Stimulated activated CD4-positive, alpha-beta T cell treated with anti-CD3 and anti-CD28 coated beads, TNF-alpha, amount 100 ng/mL, for 24 hours (primary cell): ENCODE measurements around the gene POLDIP2.
A peak's percentile ranks its signal among the peaks of the same experiment; 100 is the strongest.

Source experiments
- DNase-seq, 3 experiments: peaks; one replicate each; pipeline ENCODE4 v3.0.0-alpha.2; 2020; ENCODE audit warnings: low read depth in 3 of 3

Gene POLDIP2

DNA sequence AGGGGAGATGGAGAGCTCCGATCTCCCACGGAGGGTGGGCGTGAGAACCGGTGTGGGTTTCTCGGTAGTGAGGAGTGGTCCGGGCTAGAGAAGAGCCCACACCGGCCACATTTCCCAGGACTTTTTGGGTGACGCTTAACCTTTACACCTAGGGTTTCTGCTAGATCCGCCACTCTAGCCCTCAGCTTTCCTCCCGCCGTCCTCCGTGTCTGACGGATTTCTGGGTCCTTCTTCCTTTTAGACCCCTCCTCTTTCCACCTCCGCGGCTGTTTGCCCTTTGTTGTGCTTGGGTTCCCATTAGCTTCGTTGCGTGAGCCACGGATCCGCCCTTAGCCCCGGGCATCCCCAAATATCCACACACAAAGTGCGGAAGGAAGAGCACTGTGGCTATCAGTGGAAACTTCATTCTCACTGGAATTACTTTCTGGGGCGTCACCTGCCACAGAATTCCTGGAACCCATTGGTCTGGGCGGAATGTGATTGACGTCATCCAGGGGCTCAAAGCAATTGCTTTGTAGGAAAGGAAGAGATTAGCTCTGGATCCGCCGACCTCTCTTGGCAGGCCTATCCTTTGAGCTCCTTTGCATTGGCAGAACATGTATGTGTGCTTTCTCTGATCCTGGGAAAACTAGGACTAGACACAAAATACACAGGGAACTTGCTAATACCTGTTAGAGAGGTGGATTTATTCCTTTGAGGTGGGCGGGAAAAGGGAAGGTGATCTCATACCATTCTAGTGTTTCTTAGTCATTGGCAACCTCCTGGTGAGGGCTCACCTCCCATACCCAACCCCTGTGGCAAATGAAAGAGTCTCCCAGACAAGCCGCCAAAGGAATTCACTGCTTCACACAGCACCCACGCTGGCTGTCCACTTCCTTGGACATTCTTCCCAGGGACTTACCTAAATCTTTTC lies 21.1 kb downstream of the POLDIP2 start:
- peak in 1 of 3 experiments; percentile 29 for DNase-seq

DNA sequence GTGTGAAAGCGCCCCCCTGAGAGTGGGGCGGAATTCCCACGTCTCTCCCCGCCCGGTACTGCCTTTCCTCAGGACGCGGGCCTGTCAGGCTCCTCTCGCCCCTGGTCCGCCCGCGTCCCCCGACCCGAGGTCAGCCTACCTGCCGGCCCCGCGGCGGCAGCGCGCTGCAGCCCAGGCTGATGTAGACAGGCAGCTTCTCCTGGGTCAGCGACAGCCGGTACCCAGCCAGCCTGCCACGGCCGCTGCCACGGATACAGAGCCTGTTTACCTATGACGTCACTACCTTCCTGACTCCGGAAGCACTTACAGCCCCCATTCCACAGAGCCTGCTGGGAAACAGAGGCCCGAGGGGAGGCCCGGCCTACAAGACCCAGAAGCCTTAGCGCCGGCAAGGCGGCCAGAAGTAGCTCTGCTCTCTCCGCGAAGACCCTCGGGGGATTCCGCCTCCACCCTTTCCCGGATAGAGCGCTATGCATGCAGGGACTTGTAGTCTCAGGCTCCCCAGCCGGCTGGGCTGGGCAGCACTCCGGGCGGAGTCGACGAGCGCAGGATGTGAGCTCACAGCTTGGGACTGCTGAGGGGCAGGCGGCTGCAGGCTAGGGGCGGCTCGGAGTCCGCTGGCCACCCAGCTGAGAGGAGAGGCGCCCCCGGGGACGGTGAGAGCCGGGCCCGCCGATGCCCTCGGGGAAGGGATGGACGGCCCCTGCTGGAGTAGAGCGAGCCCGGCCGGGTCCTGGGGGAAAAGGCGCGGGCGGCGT lies 21.9 kb downstream of the POLDIP2 start, which contains the start of the genes IFT20 and TNFAIP1:
Gene IFT20 (minus strand): TSS at position 272 of the 758 bp plus-strand sequence. CDS start 3,487 bp downstream, outside the sequence.
Gene TNFAIP1 (plus strand): TSS at position 561 of the 758 bp plus-strand sequence. CDS start 3,761 bp downstream, outside the sequence.
- DNase-seq = peak; percentile 93 to 98 (median 96)

DNA sequence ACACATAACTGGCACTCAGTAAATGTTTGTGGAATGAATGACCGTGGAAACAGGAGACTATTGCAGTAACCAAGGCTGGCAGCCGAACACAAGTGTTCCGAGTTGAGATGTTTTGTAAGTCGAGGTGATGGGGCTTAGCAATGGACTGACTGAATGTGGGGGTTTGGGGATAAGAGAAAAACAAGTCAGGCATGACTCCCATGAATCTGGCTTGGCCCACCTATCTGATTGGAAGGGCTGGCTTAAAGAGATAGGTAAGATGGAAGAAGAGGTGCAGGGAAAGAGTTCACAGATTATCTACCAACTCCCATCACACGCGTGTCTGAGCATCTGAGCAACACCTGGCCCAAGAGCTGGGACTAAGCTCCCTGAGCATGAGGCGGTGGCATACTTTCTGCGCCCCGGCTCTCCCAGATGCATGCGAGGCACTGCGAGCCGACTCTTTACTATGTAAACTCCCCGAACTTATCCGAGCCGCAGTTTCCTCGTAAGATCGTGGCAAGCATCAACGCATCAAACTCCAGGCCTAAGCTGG lies 22.6 kb downstream of the POLDIP2 start:
- DNase-seq = no peak

DNA sequence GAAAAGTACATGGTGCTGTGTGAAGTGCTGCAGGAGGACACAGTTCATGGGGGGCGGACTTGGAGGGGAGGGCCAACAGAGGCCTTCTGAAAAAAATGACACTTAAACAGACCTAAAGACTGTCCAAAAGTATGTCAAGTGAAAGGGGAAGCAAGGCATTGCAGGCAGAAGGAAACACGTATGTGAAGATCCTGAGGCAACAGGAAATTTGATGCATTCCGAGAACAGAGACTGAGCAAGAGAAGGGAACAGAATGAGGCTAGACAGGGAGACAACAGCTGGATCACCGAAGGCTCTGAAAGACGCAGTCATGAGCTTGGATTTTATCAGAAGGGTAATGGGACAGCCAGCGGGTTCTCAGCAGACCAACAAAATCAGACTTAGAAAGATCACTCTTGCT lies 23.2 kb downstream of the POLDIP2 start:
- DNase-seq = no peak

DNA sequence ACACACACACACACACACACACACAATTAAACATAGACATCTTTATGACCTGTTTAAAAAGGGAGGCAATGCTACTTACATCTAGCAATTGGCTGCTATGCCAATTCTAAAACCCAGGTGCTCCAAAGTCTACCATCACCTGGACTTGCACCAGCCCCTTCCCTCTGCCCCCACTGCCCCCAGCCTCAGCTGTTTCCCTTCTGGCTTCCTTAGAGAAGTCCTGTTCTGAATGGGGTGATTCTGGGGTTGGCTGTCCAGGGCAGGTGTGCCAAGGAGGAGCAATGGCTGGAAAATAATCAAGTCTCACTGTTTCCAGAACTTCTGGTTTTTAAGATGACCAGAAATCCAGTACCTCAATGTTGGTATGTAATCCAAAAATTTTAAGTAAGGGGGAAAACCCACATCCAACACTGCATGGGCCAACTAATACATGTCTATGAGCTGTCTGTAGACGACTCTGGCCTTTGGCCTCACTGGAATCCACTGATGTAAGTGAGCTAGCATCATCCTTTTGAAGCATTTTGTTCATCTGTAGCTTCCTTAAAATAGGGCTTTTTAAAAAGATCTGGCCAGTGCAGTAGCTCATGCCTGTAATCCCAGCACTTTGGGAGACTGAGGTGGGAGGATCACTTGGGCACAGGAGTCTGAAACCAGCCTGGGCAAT lies 24.1 kb downstream of the POLDIP2 start:
- DNase-seq = no peak

DNA sequence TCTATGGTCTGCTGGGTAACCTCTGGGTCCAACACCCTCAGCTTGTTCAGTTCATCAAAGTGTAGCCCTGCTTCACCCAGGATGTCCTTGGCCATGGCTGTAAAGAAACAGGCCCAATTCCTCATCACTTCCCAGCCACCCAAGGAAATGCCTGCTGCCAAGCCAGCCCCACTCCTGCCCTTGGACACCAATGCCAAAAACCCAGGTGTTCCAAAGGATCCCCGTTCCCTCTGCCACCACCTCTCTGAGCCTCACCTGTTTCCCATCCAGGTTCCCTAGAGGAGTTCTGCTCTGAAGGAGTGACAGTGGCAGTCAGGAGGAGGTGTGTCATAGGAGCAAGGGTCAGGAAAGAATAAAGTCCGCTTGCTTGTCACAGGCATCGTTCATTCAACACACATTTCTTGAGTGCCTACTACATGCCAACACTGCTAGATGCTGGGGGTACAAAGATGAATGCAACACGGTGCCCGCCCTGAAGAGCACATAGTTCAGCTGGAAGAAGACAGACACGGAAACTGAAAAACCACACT lies 25.4 kb downstream of the POLDIP2 start:
- no peak for DNase-seq

DNA sequence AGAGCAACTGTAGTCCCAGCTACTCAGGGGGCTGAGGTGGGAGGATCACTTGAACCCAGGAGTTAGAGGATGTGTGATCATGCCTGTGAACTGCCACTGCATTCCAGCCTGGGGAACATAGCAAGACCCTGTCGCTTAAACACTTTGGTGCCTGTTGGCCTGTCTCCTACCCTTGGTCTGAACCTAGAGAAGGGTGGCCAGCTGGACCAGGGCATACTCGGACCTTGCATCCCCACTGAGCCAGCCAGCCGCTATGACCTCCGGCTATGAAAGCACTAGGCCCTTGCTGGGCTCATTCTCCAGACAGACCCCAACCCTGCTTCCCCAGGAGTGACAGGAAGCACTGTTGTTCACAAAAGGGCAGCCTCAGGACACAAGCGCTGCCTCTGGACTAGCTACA lies 26.7 kb downstream of the POLDIP2 start:
- DNase-seq = no peak

DNA sequence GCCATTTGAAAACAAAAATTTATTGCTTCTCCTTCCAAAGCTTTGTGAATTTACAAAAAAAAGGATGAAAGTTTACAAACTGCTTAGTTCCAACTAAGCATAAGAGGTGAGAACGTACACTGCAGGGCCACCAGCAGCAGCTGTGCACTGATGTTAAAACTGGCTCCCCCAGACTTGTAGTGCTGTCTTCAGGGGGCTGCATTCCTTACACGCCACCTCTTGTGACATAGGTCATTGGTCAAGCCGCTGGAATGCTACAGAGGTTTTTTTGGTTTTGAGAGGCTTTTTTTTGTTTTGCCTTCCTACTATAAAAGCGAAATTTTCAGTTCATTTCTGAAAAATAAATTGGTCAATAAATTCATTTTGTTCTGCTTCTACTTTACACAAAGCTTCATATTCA lies 29.0 kb downstream of the POLDIP2 start:
- DNase-seq = no peak

DNA sequence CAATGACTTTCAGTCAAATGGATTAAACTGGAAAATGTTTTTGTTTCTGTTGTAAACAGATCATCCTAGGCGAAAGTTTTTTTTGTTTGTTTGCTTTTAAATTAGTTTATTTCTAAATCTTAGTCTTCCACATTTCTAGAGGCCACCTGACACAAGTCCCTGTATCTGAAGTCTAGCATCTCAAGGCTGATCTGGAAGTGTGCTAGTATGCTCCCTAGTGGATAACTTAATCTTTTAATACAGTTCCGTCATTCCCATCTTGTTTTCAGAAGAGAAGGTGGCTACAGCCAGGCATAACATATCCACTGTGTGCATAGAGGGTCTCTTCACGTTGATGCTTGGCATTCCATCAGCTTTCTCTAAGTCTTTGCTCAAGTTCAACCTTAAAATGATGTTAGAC lies 29.6 kb downstream of the POLDIP2 start:
- DNase-seq = no peak

DNA sequence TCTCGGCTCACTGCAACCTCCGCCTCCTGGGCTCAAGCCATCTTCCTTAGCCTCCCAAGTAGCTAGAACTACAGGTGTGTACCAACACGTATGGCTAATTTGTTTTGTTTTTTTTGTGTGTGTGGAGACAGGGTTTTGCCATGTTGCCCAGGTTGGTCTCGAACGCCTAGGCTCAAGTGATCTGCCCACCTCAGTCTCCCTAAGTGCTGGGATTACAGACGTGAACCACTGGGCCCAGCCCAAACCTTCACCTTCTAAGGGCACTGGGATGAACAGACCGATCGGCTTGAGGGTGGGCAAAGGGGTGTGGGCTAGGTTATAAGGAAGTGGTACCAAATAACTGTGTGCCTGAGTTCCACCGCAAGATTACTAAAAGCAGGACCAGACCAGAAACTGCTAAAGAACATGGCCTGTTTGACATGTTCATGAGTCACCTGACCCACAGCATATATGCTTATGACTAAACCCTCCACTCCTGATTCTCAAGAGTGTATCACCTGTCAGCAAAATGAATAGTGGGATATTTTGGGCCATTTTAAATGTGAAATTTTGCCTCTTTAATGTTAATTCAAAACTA lies 30.2 kb downstream of the POLDIP2 start:
- DNase-seq = no peak

DNA sequence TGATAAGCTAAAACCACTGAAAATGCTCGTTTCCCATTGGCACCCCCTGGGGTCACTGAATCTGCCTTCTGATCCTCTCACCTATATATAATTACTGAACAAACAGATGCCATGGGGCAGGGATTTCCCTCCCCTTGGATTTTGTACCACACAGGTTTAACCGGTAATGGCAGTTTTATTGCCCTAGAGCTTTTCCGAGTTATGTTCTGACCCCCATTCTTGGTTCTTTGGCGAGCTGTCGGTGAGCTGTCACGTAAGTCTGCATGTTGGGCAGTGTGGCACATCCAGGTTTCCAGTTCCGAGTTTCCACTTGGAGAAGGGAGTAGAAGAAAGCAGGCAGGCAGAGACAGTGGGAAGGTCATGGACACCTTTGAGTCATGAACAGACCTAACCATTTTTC lies 31.2 kb downstream of the POLDIP2 start:
- no peak for DNase-seq

DNA sequence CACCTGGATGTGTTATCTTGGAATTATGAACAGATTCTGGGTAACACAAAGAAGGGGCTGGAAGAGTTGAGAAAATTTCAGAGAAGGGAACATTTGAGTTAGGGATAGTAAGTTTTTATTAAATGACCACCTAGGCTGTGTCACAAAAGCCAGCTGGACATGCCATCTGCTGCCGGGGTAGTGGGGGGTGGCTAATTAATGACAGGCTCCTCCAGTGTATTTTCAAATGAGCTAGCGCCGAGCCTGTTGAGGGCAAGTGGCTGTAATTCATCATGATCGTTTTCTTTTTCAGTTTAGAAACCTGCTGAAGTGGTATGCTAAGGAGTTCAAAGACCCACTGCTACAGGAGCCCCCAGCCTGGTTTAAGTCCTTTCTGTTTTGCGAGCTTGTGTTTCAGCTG lies 32.1 kb downstream of the POLDIP2 start:
- no peak for DNase-seq

DNA sequence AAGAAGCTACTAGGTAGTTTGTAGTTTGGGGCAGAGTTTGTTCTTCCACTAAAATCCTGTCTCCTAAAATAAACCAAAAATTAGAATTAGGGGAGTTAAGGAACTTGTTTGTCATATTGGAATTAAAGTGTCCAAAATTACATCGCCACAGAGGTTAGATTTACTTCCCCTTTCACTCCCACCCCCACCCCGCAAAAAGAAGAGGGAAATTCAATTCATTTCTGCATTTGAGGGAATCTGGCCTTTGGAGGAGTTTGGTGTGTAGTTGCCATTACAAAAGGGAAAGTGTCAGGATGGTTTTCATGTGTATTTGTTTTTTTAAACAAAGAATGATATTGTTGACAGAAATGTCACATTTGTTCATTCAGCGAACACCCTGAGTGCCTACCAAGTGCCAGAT lies 32.5 kb downstream of the POLDIP2 start:
- DNase-seq = no peak

DNA sequence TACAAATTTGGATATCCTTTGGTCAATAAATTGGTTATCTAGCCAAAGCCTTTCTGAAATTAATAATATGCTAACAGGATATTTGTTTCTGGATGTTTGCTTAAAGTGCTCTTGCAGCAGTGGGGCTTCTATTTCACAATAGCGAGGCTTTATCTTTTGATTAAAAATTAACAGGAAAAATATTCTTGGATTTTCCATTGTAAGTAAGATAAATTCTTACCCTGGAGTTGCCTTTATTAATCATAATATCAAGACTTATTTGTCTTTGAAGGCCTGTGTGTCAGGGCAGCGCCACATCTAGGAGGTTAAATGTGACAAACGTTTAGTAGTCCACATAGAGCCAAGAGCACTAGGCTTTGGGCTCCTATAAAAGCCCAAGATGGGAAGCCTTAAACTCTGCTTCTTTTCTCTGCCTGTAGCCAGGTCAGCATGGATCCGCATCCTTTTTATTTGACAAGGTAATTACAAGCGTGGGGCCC lies 33.0 kb downstream of the POLDIP2 start:
- DNase-seq = no peak

DNA sequence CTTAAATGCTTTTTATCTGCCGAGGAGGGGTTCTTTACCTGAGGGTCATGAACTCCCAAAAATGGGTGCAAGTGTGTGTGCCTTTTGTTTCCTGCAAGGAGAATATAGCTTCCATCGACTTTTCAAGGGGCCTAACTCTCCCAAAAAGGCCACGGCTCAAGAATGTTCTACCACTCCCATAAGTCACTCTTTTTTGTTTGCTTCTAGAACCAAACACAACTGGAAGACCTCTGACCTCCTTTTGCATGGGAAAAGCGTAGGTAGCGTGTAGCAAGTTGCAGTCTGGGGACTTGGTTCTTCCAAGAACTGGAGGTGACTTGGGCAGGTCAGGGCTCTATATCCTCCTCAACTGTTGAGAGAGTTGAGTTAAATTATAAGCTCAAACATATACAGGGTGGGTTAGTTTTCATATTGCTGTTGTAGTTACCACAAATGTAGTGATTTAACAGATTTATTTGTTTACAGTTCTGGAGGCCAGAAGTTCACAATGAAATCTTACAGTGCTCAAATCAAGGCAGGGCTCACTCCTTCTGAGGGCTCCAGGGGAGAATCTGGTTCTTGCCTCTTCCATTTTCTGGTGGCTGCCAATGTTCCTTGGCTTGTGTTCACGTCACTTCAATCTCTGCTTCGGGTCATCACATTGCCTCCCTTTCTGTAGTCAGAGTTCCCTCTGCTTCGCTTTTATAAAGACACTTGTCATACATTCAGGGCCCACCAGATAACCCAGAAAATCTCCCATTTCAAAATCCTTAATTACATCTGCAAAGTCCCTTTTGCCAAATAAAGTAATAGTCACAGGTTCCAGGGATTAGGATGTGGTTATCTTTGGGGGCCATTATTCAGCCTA lies 36.9 kb downstream of the POLDIP2 start:
- DNase-seq = no peak

DNA sequence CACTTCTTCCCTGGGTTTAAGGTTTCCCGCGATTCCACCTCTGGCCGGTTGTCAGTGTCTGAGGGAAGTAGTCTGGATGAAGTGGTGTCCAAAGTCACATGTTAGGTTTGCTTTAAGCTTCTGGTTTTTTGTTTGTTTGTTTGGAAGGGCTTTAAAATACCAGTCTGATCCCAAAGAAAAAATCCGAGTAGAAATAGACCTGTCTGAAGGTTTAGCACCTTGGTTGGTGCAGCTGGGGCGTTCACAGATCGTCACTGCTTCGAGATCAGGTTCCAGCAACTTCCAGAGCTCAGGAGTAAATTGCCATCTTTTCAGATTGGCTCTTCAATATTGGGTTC lies 37.8 kb downstream of the POLDIP2 start:
- DNase-seq = no peak

DNA sequence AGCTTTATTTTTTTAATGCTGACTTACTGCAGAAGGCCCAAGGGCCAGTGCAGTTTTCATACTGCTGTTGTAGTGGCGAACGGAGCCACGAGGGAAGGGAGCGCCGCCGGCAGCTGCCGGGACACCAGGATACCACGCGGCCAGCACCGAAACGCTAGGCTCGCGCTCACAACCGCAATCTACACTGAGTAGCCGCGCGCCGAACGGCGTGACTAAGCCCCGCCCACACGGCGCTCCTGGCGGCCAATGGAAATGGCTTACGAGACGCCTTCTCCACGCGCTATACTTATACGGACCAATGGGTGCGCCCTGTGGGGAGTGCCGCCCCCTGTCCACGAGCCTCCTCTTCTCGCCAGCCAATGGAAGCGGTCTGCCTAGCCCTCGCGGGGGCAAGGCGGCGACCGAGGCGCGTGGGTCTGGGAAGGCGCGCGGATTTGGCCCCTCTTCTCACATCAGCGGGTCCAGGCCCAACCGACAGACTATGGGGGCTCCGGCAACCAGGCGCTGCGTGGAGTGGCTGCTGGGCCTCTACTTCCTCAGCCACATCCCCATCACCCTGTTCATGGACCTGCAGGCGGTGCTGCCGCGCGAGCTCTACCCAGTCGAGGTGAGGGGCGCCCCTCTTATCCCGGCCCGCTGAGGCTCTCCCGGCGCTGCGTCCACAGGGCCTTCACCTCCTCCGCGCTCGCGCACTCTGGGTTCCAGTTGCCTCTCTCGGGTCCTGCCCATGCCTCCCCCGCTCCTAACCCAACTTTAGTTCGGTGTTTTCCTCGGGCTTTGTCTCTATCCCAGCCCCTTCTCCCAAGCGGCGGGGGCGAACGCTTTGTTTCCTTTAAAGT lies 38.3 kb downstream of the POLDIP2 start, which contains the start of gene TMEM97:
Gene TMEM97 (plus strand): TSS at position 442 of the 839 bp plus-strand sequence. CDS start 40 bp downstream, at position 482.
- peak; percentile 90 to 97 (median 94) for DNase-seq

DNA sequence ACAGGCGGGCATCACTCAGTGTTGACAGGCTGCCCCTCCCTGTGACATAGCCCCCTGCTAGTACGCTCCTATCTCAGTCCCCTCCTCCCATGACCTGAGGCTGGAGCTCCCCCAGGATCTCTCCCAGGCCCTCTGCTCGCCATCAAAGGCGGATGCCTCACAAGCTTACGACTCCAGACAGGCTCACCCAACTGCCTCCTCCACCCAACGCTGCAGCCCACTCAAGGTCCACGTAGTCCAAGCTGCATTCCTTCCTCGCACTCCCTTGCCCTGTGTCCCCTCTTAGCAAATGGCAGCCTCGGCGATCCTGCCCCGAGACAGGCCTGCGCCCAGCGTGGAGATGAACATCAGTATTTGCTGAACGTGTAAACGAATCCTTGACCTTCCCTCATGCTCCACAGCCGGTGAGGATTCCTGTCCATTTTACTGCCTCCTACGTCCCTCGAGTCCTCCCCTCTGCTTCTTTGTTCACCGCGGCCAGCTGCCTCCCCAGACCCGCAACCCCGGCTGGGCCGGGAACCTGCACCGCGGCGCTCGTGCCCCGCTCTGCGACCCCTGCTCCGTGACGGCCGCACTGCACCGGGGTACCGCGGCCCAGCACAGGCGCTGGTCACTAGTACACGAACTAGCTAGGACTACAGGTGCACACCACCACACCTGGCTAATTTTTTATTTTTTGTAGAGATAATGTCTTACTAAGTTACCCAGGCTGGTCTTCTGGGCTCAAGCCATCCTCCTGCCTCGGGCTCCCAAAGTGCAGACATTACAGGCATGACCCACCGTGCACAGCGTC lies 39.2 kb downstream of the POLDIP2 start:
- peak in 1 of 3 experiments; percentile 6 for DNase-seq
